Karpas-422 (cell line): ENCODE results near the gene EXT2. TPM values are rescaled to one million over a fixed set of nuclear protein-coding genes. Genes with fewer than 3 reads are reported as not detected.

Experiments
- DNase-seq: peaks from one replicate; pipeline ENCODE4 v3.0.0-alpha.2; 2015
- H2AFZ ChIP-seq: fragments of 200-600 bp; sonication (generic); 2 replicates; pipeline ENCODE4 v1.6.1; 2014; ENCODE audit warnings: antibody characterized with exemption, low read length, mixed read lengths
- H3K27ac ChIP-seq: fragments of 200-600 bp; sonication (generic); 2 replicates; pipeline ENCODE4 v1.5.1; 2014; ENCODE audit warnings: mild to moderate bottlenecking, low read length, moderate library complexity
- H3K27me3 ChIP-seq: fragments of 200-600 bp; sonication (generic); 2 replicates; pipeline ENCODE4 v1.6.1; 2014; ENCODE audit warnings: low read length, mixed read lengths
- H3K36me3 ChIP-seq: fragments of 200-600 bp; sonication (generic); 2 replicates; pipeline ENCODE4 v1.6.1; 2014; ENCODE audit warnings: low read length, mixed read lengths; ENCODE audit not compliant: insufficient read depth
- H3K4me1 ChIP-seq: fragments of 200-600 bp; sonication (generic); 2 replicates; pipeline ENCODE4 v1.6.1; 2014; ENCODE audit warnings: mild to moderate bottlenecking, low read length, mixed read lengths
- H3K4me2 ChIP-seq: fragments of 200-600 bp; sonication (generic); 2 replicates; pipeline ENCODE4 v1.6.1; 2014; ENCODE audit warnings: low read length, low read depth, mild to moderate bottlenecking; ENCODE audit not compliant: poor library complexity, severe bottlenecking
- H3K4me3 ChIP-seq: fragments of 200-600 bp; sonication (generic); 2 replicates; pipeline ENCODE4 v1.5.1; 2014; ENCODE audit warnings: mild to moderate bottlenecking, antibody characterized with exemption, low read length, mixed read lengths
- H3K79me2 ChIP-seq: fragments of 200-600 bp; sonication (generic); 2 replicates; pipeline ENCODE4 v1.6.1; 2014; ENCODE audit warnings: mild to moderate bottlenecking, low read length, mixed read lengths
- H3K9ac ChIP-seq: fragments of 200-600 bp; sonication (generic); 2 replicates; pipeline ENCODE4 v1.6.0; 2014; ENCODE audit warnings: low read length
- H3K9me2 ChIP-seq: fragments of 200-600 bp; sonication (generic), shearing (Covaris generic); replicated peaks from 2 replicates; pipeline ENCODE4 v1.6.0; 2014; ENCODE audit warnings: mild to moderate bottlenecking, low read length, moderate library complexity; ENCODE audit not compliant: insufficient read depth
- H3K9me3 ChIP-seq: fragments of 300-700, 200-600 bp; sonication (generic); 2 replicates; pipeline ENCODE4 v1.6.1; 2014; ENCODE audit warnings: low read length, mixed read lengths
- H4K20me1 ChIP-seq: fragments of 200-600 bp; sonication (generic); 2 replicates; pipeline ENCODE4 v1.6.1; 2014; ENCODE audit warnings: mild to moderate bottlenecking, antibody characterized with exemption, low read length, low read depth; ENCODE audit not compliant: insufficient read depth
- total RNA-seq: library from RNA; depleted of rRNA; stranded (reverse); fragments of >200 nt; shearing (Covaris generic); gene quantifications from 2 replicates; pipeline ENCODE4 v1.2.3, GENCODE V29; 2014; ENCODE audit warnings: low replicate concordance; rRNA removed

Gene EXT2
- total RNA-seq, 1 experiment from 2014 or later, result 64.0 TPM

- Histone ChIP-seq H3K9me2 (no peaks in the 10 kb centered on the region), H3K4me3 (no peak overlapping the region), H3K36me3 (no peaks in the 10 kb centered on the region), H3K27me3 (no peaks in the 10 kb centered on the region), H3K27ac (no peak overlapping the region), H3K9ac (no peak overlapping the region), H3K4me2 (no peak overlapping the region), H3K9me3 (no peaks in the 10 kb centered on the region), H4K20me1 (no peaks in the 10 kb centered on the region), H3K79me2 (no peaks in the 10 kb centered on the region), H3K4me1 (no peaks in the 10 kb centered on the region), H2AFZ (peak overlapping the region; percentile 20; the same call in 1 of the 2 replicates)
- peak; percentile 92 for DNase-seq
These were observed 190.9 kb downstream of the EXT2 start for GRCh38 chr11:44286268-44286880.

- no peak overlapping the region for H3K4me3 ChIP-seq
- H3K36me3 ChIP-seq, result no peaks in the 10 kb centered on the region
- H2AFZ ChIP-seq, result no peak overlapping the region
- H3K79me2 ChIP-seq, result no peaks in the 10 kb centered on the region
- no peaks in the 10 kb centered on the region for H3K27me3 ChIP-seq
- DNase-seq, result no peak
- no peaks in the 10 kb centered on the region for H3K9me3 ChIP-seq
- H3K27ac ChIP-seq, result no peak overlapping the region
- H3K4me1 ChIP-seq, result no peaks in the 10 kb centered on the region
- no peak overlapping the region for H3K4me2 ChIP-seq
- no peaks in the 10 kb centered on the region for H4K20me1 ChIP-seq
- no peak overlapping the region for H3K9ac ChIP-seq
- H3K9me2 ChIP-seq, result no peaks in the 10 kb centered on the region
These were observed 191.4 kb downstream of the EXT2 start for GRCh38 chr11:44286911-44287310.

GRCh38 chr11:44288133-44288526 is 192.7 kb downstream of the EXT2 start:
- Histone ChIP-seq H2AFZ (no peak overlapping the region), H3K27ac (no peak overlapping the region), H3K27me3 (no peaks in the 10 kb centered on the region), H3K9me2 (no peaks in the 10 kb centered on the region), H3K4me3 (no peak overlapping the region), H4K20me1 (no peaks in the 10 kb centered on the region), H3K36me3 (no peaks in the 10 kb centered on the region), H3K4me2 (no peak overlapping the region), H3K79me2 (no peaks in the 10 kb centered on the region), H3K9me3 (no peaks in the 10 kb centered on the region), H3K4me1 (no peaks in the 10 kb centered on the region), H3K9ac (no peak overlapping the region)
- DNase-seq, result no peak

- H3K4me2 ChIP-seq, result no peak overlapping the region
- H3K9me2 ChIP-seq, result no peaks in the 10 kb centered on the region
- H3K27ac ChIP-seq, result no peak overlapping the region
These were observed 194.7 kb downstream of the EXT2 start for GRCh38 chr11:44290208-44290607.

More at GRCh38 chr11:44290208-44290607, 194.7 kb downstream of the EXT2 start:
- Histone ChIP-seq H3K79me2 (no peaks in the 10 kb centered on the region), H3K4me3 (no peak overlapping the region), H3K9ac (no peak overlapping the region), H2AFZ (no peak overlapping the region), H3K27me3 (no peaks in the 10 kb centered on the region), H3K36me3 (no peaks in the 10 kb centered on the region), H3K9me3 (no peaks in the 10 kb centered on the region), H4K20me1 (no peaks in the 10 kb centered on the region), H3K4me1 (no peaks in the 10 kb centered on the region)
- no peak for DNase-seq

Other genes starting within 250 kb of the EXT2 start
- not detected in 2 replicates for gene ALKBH3, start 214.8 kb upstream of the EXT2 start, total RNA-seq
- not detected in 2 replicates for gene C11orf96, start 153.0 kb upstream of the EXT2 start, total RNA-seq
- not detected in 2 replicates for gene ACCSL, start 47.7 kb upstream of the EXT2 start, total RNA-seq
- gene ACCS, start 29.4 kb upstream of the EXT2 start, total RNA-seq, result 45.9 and 65.3 TPM in 2 replicates
- gene ALX4, start 214.5 kb downstream of the EXT2 start, total RNA-seq, result not detected in 2 replicates